ENCODE measurements around the gene CHST15. TPM values are rescaled to one million over a fixed set of nuclear protein-coding genes. Genes with fewer than 3 reads are reported as not detected.

Gene CHST15
- total and polyA plus RNA-seq, 4 donors = 2.9 to 16.5 (median 6.4) TPM

DNA sequence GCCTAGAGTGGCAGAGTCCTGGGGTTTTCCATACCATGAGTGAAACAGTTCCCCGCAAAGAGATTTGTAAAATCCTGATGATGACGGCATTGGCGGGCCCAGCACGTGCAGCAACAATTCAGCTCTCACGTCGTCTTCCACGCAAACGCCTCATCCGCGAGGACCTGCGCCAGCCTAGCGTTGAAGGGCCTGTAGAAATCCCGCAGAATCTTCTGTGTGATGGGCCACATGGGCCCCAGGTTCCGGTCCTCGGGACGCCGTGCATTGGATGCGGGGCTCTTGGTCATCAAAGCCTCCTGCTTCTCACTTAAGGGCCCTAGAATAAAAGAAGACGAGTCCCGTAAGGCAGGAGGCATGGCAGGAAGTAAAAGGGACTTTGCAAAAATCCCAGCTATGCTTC lies 83.4 kb downstream of the CHST15 start:
- Histone ChIP-seq H3K9me3 (ENCODE audit: control insufficient read depth in 4 of 4, low read length in 3 of 4) (no peaks in the 10 kb centered on the region), H3K27me3 (ENCODE audit: control insufficient read depth in 4 of 4, insufficient read depth in 4 of 4, low read length in 3 of 4) (no peaks in the 10 kb centered on the region), H3K9ac (ENCODE audit: low read depth in 1 of 2, low read length in 2 of 2) (no peak overlapping the region), H3K4me1 (ENCODE audit: control insufficient read depth in 4 of 4, insufficient read depth in 4 of 4, low read length in 3 of 4) (no peaks in the 10 kb centered on the region), H3K4me3 (ENCODE audit: low read depth in 1 of 3, low read length in 3 of 3) (no peak overlapping the region), H3K27ac (ENCODE audit: low read depth in 1 of 2, low read length in 2 of 2) (no peak overlapping the region), H3K36me3 (ENCODE audit: control insufficient read depth in 4 of 4, insufficient read depth in 3 of 4, low read depth in 1 of 4, low read length in 3 of 4) (peaks cover 0 to 28% (median 3%) of the 10 kb centered on the region in 4 donors)
- DNase-seq (ENCODE audit: low spot score) = no peak
- TF ChIP-seq HNF4G (IDR thresholded peaks at IDR 0.05) (no peak), RAD21 (IDR thresholded peaks at IDR 0.05) (no peak), EGR1 (IDR thresholded peaks at IDR 0.05; ENCODE audit: low read depth in 2 of 2) (no peak)
- WGBS = 94% methylated on average over 20 of the region's 20 CpGs

- no peak for DNase-seq (ENCODE audit: low spot score)
- Histone ChIP-seq H3K27ac (ENCODE audit: low read depth in 1 of 2, low read length in 2 of 2) (no peak overlapping the region), H3K27me3 (ENCODE audit: control insufficient read depth in 4 of 4, insufficient read depth in 4 of 4, low read length in 3 of 4) (no peaks in the 10 kb centered on the region)
Observed at GRCh38 chr10:124009231-124010015, 84.0 kb downstream of the CHST15 start.

DNA sequence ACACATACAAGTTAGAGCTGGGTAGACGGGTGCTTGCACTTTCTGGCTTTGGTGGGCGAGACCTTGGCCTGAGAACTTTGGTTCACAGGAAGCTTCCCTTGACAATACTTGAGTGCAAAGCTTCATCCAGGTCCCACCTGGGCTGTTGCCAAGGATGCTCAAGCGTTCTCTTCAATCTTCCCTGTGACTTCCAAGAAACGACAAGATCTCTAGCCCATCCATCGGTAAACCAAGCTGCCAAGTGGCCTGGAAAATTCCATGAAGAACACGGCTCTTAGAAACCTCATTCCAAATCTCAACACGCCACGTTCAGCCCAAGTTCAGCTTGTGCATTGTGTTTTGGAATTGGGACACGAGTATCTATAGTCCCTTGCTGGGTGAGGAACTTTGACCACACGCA lies 84.7 kb downstream of the CHST15 start:
- WGBS = 84% methylated on average over 10 of the region's 10 CpGs
- no peak overlapping the region for H3K9ac ChIP-seq (ENCODE audit: low read depth in 1 of 2, low read length in 2 of 2)
- no peak overlapping the region for H3K27ac ChIP-seq (ENCODE audit: low read depth in 1 of 2, low read length in 2 of 2)
- H3K4me1 ChIP-seq (ENCODE audit: control insufficient read depth in 4 of 4, insufficient read depth in 4 of 4, low read length in 3 of 4) = no peaks in the 10 kb centered on the region
- TF ChIP-seq GABPA (IDR thresholded peaks at IDR 0.05 in 1 of 2, conservative IDR thresholded peaks at IDR 0.05 in 1 of 2) (no peak), YY1 (IDR thresholded peaks at IDR 0.05) (no peak)
- TF ChIP-seq, protein P1, sequence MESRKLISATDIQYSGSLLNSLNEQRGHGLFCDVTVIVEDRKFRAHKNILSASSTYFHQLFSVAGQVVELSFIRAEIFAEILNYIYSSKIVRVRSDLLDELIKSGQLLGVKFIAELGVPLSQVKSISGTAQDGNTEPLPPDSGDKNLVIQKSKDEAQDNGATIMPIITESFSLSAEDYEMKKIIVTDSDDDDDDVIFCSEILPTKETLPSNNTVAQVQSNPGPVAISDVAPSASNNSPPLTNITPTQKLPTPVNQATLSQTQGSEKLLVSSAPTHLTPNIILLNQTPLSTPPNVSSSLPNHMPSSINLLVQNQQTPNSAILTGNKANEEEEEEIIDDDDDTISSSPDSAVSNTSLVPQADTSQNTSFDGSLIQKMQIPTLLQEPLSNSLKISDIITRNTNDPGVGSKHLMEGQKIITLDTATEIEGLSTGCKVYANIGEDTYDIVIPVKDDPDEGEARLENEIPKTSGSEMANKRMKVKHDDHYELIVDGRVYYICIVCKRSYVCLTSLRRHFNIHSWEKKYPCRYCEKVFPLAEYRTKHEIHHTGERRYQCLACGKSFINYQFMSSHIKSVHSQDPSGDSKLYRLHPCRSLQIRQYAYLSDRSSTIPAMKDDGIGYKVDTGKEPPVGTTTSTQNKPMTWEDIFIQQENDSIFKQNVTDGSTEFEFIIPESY (IDR thresholded peaks at IDR 0.05) = no peak
- no peak for DNase-seq (ENCODE audit: low spot score)
- H3K27me3 ChIP-seq (ENCODE audit: control insufficient read depth in 4 of 4, insufficient read depth in 4 of 4, low read length in 3 of 4) = no peaks in the 10 kb centered on the region
- H3K36me3 ChIP-seq (ENCODE audit: control insufficient read depth in 4 of 4, insufficient read depth in 3 of 4, low read depth in 1 of 4, low read length in 3 of 4) = peaks cover 0 to 28% (median 3%) of the 10 kb centered on the region in 4 donors
- H3K4me3 ChIP-seq (ENCODE audit: low read depth in 1 of 3, low read length in 3 of 3) = no peak overlapping the region
- H3K9me3 ChIP-seq (ENCODE audit: control insufficient read depth in 4 of 4, low read length in 3 of 4) = no peaks in the 10 kb centered on the region

More at GRCh38 chr10:124009231-124010015, 84.0 kb downstream of the CHST15 start:
- Histone ChIP-seq H3K9me3 (ENCODE audit: control insufficient read depth in 4 of 4, low read length in 3 of 4) (no peaks in the 10 kb centered on the region), H3K4me3 (ENCODE audit: low read depth in 1 of 3, low read length in 3 of 3) (no peak overlapping the region), H3K36me3 (ENCODE audit: control insufficient read depth in 4 of 4, insufficient read depth in 3 of 4, low read depth in 1 of 4, low read length in 3 of 4) (peaks cover 0 to 28% (median 3%) of the 10 kb centered on the region in 4 donors), H3K4me1 (ENCODE audit: control insufficient read depth in 4 of 4, insufficient read depth in 4 of 4, low read length in 3 of 4) (no peaks in the 10 kb centered on the region), H3K9ac (ENCODE audit: low read depth in 1 of 2, low read length in 2 of 2) (no peak overlapping the region)
- 87% methylated on average over 16 of the region's 16 CpGs for WGBS
- TF ChIP-seq FOXA2 (IDR thresholded peaks at IDR 0.05) = no peak
- no peak for TF ChIP-seq JUND (IDR thresholded peaks at IDR 0.05)
- TF ChIP-seq NR2F2 (IDR thresholded peaks at IDR 0.05) = no peak
- no peak for TF ChIP-seq REST (IDR thresholded peaks at IDR 0.05)
- no peak for TF ChIP-seq RXRA (IDR thresholded peaks at IDR 0.05)
- TF ChIP-seq GABPA (IDR thresholded peaks at IDR 0.05 in 1 of 2, conservative IDR thresholded peaks at IDR 0.05 in 1 of 2) = no peak
- no peak for TF ChIP-seq HNF4G (IDR thresholded peaks at IDR 0.05)
- TF ChIP-seq TAF1 (conservative IDR thresholded peaks at IDR 0.05) = no peak
- TF ChIP-seq EGR1 (IDR thresholded peaks at IDR 0.05; ENCODE audit: low read depth in 2 of 2) = no peak
- TF ChIP-seq, protein P2, sequence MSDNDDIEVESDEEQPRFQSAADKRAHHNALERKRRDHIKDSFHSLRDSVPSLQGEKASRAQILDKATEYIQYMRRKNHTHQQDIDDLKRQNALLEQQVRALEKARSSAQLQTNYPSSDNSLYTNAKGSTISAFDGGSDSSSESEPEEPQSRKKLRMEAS (IDR thresholded peaks at IDR 0.05) = no peak
